ENCODE measurements around the gene CD163.
A peak's percentile ranks its signal among the peaks of the same experiment; 100 is the strongest.
"Not testable (repeated sequence)": the region's sequence is repeated elsewhere in the genome, so short reads cannot be mapped to it uniquely, and the experiment has no call there.

The CD163 gene

DNA sequence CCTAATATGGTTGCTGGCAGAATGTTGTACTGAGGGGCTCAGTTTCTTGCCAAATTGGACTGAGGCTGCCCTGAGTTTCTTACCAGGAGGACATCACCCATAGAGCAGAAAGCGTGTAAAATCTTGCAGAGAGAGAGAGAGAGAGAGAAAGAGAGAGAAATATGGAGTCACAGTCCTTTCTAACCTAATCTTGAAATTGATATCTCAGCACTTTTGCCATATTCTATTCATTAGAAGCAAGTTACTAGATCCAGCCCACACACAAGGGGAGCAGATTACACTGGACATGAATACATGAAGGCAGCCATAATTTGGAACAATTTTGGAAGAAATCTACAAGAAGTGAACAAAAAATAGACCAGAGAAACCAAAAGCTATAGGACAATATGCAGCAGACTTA, 55.5 kb downstream of the CD163 start:
- DNase-seq: no peak

DNA sequence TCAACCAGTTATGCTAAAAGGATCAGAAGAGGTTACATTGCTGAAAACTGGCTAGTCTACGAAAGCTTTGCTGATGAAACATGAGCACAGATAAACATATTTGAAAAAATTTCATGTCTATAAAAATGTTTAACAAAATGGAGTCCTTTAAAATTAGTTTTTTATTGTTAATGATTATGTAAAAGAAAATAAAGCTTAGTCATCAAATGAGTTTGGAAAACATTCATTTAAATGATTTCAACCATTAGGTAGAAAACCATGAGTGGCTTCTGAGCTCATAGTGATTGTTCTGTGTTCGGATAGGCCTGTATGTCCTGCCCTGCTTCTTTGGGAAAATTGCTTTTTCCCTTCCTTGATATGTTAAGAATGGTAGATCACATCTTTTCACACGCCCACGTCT, 59.0 kb downstream of the CD163 start:
- no peak for DNase-seq

DNA sequence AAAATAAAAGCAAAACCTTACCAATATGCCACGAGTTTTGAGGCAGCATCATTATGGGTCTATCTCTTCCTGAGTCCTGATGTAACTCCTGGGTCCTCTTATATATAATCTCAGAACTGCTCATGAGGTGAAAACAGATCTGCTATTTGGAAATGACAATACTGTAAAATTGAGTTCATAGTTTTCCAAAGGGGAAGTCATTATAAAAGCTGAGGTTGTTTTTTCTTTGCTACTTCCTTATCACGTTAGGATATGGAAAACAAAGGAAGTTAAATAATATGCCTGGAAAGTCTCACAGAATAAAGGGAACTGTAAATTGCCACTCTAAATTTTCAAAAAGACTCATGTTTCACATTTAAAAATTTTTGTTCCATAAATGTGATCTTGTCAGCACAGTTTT, 59.5 kb downstream of the CD163 start, which contains the start of gene CD163L1:
TSS of gene CD163L1 (minus strand) at position 78 of the 400 bp plus-strand sequence. CDS start at position 52, 26 bp downstream.
- peak in 1 of 2 experiments; percentile 6 for DNase-seq

DNA sequence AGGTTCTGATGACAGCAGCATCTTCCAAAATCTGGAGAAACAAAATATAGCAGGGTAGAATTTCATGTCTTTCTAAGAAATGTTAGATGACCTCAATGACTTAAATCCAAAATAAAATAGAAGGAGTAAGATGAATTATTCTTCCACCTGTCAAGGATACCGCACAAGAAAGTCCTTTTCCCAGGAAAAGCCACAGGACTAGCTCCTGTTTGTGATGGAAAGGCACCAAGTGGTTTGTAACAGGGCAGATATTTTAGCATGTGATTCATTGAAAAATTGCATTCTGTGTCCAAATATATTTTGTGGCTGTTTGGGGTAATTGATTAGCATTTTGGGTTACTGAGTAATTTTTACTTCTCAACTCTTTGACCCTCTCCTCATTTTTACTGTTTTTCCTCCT, 62.4 kb downstream of the CD163 start:
- no peak for DNase-seq

DNA sequence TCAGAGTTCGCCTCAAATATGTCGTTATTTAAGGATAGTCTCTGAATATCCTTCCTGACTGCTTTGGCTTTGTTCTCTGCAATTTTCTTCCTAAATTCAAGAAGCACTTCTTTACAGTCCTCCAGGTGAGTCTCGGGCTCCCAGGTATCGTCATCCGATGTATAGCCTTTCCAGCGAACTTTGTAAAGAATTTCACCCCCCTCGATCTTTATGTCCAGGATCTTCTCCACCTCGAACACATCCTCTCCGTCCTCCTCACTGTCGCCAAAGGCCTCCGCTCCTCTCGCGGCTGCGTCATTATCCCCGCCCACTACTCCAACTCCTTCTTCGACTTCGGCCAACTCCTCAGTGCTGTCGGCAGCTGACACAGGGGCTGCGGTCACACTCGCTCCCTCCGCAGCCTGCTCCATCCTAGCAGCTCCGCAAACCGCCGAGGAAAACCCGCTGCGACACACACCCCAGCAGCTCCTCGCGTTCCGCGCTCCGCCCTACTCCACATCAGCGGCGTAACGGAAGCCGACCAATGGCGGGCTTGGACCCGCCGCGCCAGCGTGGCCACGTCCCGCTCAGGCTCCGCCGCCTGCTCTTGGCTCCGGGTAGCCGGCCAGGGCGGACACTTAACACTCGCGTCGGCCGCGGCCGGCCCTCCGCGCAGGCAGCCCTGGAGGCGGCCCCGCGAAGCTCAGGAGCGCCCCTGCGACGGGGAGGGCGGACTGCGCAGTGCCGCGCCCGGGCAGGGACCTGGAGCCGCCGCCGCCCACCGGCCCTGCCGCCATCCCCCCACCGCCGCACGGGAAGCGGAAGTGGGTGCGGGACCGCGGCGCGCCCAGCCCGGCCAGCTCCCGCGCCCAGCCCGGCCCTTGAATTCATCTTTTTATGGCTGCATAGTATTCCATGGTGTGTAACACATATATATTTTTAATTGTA, 63.7 kb downstream of the CD163 start:
- no peak for DNase-seq

DNA sequence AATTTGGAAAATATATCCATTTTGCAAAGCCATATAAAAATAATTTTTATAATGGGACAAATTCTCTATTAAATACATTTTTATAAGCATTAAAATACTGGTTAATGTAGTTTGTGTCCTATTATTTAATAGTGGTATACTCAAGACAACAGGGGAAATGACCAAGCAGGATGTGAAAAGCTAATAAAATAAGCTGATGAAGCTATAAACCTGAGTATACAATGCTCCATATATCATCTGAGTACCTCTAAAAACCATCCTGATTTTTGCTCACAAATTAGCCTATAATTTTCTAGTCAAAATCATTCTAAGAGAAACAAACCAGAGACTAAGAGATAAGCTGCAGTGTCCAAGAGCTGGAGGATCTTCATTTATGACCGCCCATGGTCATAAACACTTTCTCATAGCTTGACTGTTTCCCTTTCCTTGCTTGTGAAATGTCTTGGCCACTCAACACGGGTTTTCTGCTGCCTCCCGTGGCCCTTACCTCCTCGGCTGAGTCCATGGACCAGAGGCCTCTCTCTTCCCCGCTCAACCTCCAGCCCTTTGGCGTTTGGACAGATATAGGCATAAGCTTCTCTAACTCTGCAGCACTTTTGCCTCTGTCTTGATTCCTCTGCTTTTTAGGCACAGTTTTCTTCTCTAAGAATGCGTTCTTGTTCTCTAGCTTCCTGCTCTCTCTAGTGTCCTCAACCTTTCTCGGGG, 65.1 kb downstream of the CD163 start:
- DNase-seq: not testable (repeated sequence)

DNA sequence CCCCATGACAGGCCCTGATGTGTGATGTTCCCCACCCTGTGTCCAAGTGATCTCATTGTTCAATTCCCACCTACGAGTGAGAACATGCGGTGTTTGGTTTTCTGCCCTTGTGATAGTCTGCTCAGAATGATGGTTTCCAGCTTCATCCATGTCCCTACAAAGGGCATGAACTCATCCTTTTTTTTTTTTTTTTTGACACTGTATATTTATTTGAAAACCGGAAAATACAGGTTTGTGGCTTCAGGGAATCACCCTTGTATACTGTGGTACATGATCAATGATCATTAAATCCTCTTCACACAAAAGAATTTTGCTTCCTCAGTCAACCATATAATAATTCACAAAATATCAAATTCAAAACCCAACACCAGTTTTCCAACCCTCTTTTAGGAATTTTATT, 66.1 kb downstream of the CD163 start:
- not testable (repeated sequence) for DNase-seq

DNA sequence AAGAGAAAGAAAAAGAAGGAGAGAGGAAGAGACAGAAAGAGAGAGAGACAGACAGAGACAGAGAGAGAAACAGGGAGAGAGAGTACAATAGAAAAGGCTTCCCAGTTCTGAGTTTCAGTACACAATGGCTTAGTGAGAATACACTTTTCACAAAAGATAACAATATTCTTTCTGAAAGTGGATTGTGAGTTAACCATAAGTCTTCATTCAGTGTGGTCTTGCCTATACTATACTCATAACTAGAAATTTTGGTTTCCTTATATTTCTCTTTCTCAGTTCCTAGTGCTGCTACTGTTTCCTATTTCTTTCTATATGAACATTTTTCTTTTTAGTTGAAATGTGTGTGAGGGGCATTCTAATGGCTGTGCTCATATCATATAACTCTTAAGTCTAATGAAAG, 68.9 kb downstream of the CD163 start:
- no peak for DNase-seq

DNA sequence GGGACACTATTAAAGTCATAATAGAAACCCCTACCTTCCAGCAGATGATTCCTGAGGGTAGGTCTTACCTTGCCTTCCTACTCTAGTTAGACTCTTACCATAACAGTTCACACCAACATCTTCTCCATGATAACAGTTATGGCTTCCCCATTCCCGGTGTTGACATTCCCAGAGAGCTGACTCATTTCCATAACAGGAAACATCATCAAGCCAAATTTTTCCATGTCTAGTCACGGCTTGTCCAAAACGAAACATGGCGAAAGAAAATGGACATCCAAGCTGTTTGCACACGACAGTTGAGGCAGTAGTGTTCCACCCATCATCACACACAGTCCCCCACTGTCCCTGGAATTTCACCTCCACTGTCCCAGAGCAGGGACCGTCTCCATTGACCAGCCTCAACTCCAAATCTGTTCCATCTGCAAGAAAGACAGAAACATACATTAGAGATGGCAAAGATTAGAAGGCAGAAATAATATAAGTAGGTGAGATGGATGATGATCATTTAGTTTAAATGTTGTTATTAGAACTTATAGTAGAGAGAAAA, 70.2 kb downstream of the CD163 start:
- DNase-seq: no peak

DNA sequence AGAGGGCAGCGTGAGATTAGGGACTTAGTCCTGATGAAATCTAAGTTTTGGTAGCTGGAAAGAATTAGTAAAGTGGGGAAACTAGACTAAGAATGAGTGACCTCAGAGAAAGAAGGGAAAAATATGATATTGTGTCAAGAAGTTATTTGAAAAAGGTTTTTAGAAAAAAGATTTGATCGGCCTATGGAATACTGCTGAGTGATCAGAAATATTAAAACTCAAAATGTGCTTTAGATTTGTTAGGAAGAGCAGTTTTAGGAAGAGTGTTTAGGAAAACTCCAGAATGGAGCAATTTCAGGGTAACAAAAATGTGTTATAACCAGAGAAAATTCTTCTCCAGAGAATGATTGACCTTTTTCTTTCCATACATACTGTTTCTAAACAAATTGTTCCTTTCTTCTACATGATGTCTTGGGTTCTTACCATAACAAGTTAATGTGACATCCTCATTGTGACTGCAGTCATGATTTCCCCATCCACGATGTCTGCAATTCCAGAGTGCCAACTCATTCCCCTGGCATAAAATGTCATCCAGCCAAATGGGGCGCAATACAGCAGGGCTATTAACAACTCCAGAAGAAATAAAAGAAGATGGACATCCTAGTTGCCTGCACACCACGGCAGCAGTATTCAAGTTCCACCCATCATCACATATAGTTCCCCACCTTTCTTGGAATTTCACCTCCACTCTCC, 71.4 kb downstream of the CD163 start:
- DNase-seq: no peak
